Spinal cord (tissue), 10 donors: ENCODE data around the gene PFDN4. TPM values are rescaled to one million over a fixed set of nuclear protein-coding genes. Genes with fewer than 3 reads are reported as not detected.

ENCODE experiments used
- DNase-seq, 6 donors: peaks; one replicate each; pipeline versions ENCODE4 v3.0.0 to v3.0.0-alpha.2; 2013 to 2015; ENCODE audit warnings: low spot score in 6 of 6, low read depth in 4 of 6
- H3K27ac ChIP-seq: one replicate; pipeline ENCODE4 v1.5.1; 2013; ENCODE audit warnings: low read depth, low read length, control low read depth
- H3K27me3 ChIP-seq: one replicate; pipeline ENCODE4 v1.6.1; 2013; ENCODE audit warnings: low read length; ENCODE audit not compliant: control insufficient read depth, insufficient read depth
- H3K36me3 ChIP-seq: one replicate; pipeline ENCODE4 v1.6.1; 2013; ENCODE audit warnings: low read length; ENCODE audit not compliant: control insufficient read depth, insufficient read depth
- H3K4me1 ChIP-seq: one replicate; pipeline ENCODE4 v1.6.1; 2013; ENCODE audit warnings: low read length; ENCODE audit not compliant: control insufficient read depth, insufficient read depth
- H3K4me3 ChIP-seq: one replicate; pipeline ENCODE4 v1.5.1; 2013; ENCODE audit warnings: low read depth, low read length, control low read depth
- H3K9me3 ChIP-seq: one replicate; pipeline ENCODE4 v1.6.1; 2013; ENCODE audit warnings: low read length; ENCODE audit not compliant: control insufficient read depth, insufficient read depth
- WGBS: methylation state at CpG from one replicate; pipeline ENCODE4 v1.1.5; 2013; ENCODE audit warnings: missing lambda C conversion rate; ENCODE audit not compliant: insufficient coverage; 5-methylcytosine and 5-hydroxymethylcytosine counted together
- polyA plus RNA-seq, 2 donors: library from polyadenylated mRNA; unstranded; fragments of 120-200 nt; gene quantifications; one replicate each; pipeline ENCODE4 v1.2.1, GENCODE V29; 2013; ENCODE audit not compliant: insufficient read length in 2 of 2
- total RNA-seq, 2 donors: library from RNA; depleted of rRNA in 1 of 2; stranded (reverse); fragments of 120-200 nt in 1 of 2; fragments of >200 nt in 1 of 2; gene quantifications; one replicate each; pipeline versions ENCODE4 v1.2.3 to v1.2.4, GENCODE V29; 2013 to 2014
- donor health status: healthy.

PFDN4 gene
- total and polyA plus RNA-seq, 4 donors, result 69.8 to 89.7 (median 80.8) TPM

GRCh38 chr20:54199283-54199682, 8.6 kb upstream of the PFDN4 start:
- H3K27me3 ChIP-seq, result no peaks in the 10 kb centered on the region
- no peak overlapping the region for H3K27ac ChIP-seq
- H3K4me3 ChIP-seq, result no peak overlapping the region
- H3K4me1 ChIP-seq, result peaks cover 3% of the 10 kb centered on the region
- DNase-seq, result no peak
- no peaks in the 10 kb centered on the region for H3K9me3 ChIP-seq
- 84% methylated on average over 3 of the region's 6 CpGs for WGBS
- no peaks in the 10 kb centered on the region for H3K36me3 ChIP-seq

- H3K36me3 ChIP-seq, result no peaks in the 10 kb centered on the region
- WGBS, result 22% methylated on average over 5 of the region's 7 CpGs
- no peak overlapping the region for H3K27ac ChIP-seq
- H3K27me3 ChIP-seq, result no peaks in the 10 kb centered on the region
- no peaks in the 10 kb centered on the region for H3K9me3 ChIP-seq
- H3K4me3 ChIP-seq, result no peak overlapping the region
- H3K4me1 ChIP-seq, result peaks cover 3% of the 10 kb centered on the region
- peak in 4 of 6 donors; percentile 53 to 91 (median 79) for DNase-seq
These were observed 8.1 kb upstream of the PFDN4 start for GRCh38 chr20:54199721-54200176.

GRCh38 chr20:54200487-54201267, 7.2 kb upstream of the PFDN4 start:
- no peaks in the 10 kb centered on the region for H3K27me3 ChIP-seq
- no peaks in the 10 kb centered on the region for H3K9me3 ChIP-seq
- no peaks in the 10 kb centered on the region for H3K36me3 ChIP-seq
- DNase-seq, result no peak
- peaks cover 3% of the 10 kb centered on the region for H3K4me1 ChIP-seq
- H3K27ac ChIP-seq, result no peak overlapping the region
- 63% methylated on average over 6 of the region's 7 CpGs for whole genome bisulfite sequencing
- H3K4me3 ChIP-seq, result no peak overlapping the region

- Histone ChIP-seq H3K9me3 (no peaks in the 10 kb centered on the region), H3K4me1 (peaks cover 3% of the 10 kb centered on the region), H3K27ac (no peak overlapping the region), H3K27me3 (no peaks in the 10 kb centered on the region), H3K4me3 (no peak overlapping the region), H3K36me3 (no peaks in the 10 kb centered on the region)
- WGBS, result 68% methylated on average over 3 of the region's 4 CpGs
- DNase-seq, result no peak
These were observed 6.5 kb upstream of the PFDN4 start for GRCh38 chr20:54201268-54201846.

DNA sequence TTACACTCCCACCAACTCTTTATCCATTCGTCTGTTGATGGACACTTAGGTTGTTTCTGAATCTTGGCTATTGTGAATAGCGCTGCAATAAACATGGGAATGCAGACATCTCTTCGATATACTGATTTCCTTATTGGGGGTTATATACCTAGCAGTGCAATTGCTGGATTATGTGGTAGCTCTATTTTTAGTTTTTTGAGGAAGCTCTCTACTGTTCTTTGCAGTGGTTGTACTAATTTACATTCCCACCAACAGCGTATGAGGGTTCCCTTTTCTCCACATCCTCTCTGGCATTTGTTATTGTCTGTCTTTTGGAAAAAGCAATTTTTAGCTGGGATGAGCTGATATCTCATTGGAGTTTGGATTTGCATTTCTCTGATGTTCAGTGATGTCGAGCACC, 4.6 kb upstream of the PFDN4 start:
- Histone ChIP-seq H3K9me3 (no peaks in the 10 kb centered on the region), H3K4me3 (no peak overlapping the region), H3K27me3 (no peaks in the 10 kb centered on the region), H3K36me3 (no peaks in the 10 kb centered on the region), H3K4me1 (peaks cover 3% of the 10 kb centered on the region), H3K27ac (no peak overlapping the region)
- WGBS, result no CpG with 5 or more reads among the region's 5 CpGs
- no peak for DNase-seq

DNA sequence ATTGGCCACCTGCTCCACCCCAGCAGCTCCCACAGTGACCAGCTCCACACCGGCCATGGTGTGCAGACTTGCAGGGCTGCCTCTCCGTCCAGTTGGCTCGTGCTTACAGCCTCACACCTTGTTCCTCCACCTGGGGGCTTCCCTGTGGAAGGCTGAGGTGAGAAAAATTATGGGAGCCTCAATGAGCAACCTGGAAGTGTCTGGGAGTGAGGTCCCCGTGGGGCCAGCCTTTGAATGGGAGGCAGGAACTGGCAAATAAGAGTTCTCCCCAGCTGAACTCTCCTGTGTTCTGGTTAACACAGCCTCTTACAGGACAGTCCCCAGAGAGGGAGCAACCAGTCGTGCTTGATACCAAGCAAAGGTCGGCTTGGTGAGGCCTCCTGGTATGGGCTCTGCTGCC, 3.8 kb upstream of the PFDN4 start:
- no peaks in the 10 kb centered on the region for H3K36me3 ChIP-seq
- H3K9me3 ChIP-seq, result no peaks in the 10 kb centered on the region
- H3K27ac ChIP-seq, result no peak overlapping the region
- 60% methylated on average over 3 of the region's 6 CpGs for WGBS
- H3K4me3 ChIP-seq, result no peak overlapping the region
- no peaks in the 10 kb centered on the region for H3K27me3 ChIP-seq
- H3K4me1 ChIP-seq, result peaks cover 6% of the 10 kb centered on the region
- no peak for DNase-seq

DNA sequence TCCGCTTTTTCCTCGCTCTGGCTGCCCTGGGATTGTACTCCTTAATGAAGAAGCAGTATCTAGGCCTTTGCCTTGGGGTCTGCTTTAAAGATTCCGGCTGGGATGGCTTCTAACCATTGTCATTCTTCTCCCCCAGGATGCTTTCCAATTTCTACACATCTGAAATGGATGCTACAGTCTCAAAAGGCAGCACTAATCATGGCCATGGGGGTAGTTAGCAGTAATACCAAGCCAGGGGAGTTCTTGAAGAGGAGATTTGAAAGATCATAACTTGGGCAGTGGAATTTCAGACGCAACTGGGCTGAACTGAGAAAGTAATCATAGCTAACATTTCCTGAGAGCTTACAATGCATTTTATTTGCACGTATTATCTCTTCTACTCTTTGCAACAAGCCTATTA, 3.4 kb upstream of the PFDN4 start:
- peak in 2 of 6 donors; percentile 9 to 65 for DNase-seq
- 90% methylated on average over 2 of the region's 5 CpGs for WGBS
- Histone ChIP-seq H3K27me3 (no peaks in the 10 kb centered on the region), H3K9me3 (no peaks in the 10 kb centered on the region), H3K27ac (no peak overlapping the region), H3K4me1 (peaks cover 6% of the 10 kb centered on the region), H3K36me3 (no peaks in the 10 kb centered on the region), H3K4me3 (no peak overlapping the region)

- DNase-seq, result no peak
- Histone ChIP-seq H3K27me3 (no peaks in the 10 kb centered on the region), H3K36me3 (no peaks in the 10 kb centered on the region), H3K9me3 (no peaks in the 10 kb centered on the region), H3K4me3 (no peak overlapping the region), H3K27ac (no peak overlapping the region), H3K4me1 (peaks cover 6% of the 10 kb centered on the region)
- 92% methylated on average over 2 of the region's 8 CpGs for WGBS
These were observed 2.4 kb upstream of the PFDN4 start for GRCh38 chr20:54205450-54205849.

DNA sequence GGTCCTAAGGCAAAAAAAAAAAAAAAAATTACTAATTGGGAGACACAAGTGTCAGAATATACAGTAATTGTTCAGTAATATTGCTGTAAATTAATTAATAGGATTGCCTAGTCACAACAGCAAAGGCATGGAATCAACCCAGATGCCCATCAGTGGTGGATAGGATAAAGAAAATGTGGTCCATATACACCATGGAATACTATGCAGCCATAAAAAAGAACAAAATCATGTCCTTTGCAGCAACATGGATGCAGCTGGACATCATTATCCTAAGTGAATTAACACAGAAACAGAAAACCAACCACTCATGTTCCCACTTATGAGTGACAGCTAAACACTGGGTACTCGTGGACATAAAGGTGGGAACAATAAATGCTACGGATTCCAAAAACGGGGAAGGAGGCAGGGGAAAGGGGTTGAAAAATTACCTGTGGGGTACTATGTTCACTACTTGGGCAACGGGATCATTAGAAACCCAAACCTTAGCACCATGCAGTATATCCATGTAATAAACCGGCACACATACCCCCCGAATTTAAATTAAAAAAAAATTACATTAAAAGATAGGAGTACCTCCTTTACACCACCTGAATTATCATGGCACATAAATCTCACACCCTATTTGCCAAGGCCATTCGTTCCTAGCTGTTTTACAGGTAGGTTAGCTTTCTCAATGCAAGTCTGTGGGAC, 689 bp upstream of the PFDN4 start:
- no peak for DNase-seq
- Histone ChIP-seq H3K27me3 (no peaks in the 10 kb centered on the region), H3K4me1 (peaks cover 6% of the 10 kb centered on the region), H3K9me3 (no peaks in the 10 kb centered on the region), H3K4me3 (peak overlapping the region; percentile 76), H3K36me3 (no peaks in the 10 kb centered on the region), H3K27ac (no peak overlapping the region)
- 0% methylated on average over 1 of the region's 7 CpGs for WGBS
